ENCODE data around the gene ACTR8. TPM values are rescaled to one million over a fixed set of nuclear protein-coding genes. Genes with fewer than 3 reads are reported as not detected.
A peak's percentile ranks its signal among the peaks of the same experiment; 100 is the strongest.

Gene ACTR8
- total and polyA plus RNA-seq, 2 of the 13 experiments (the other 11 are each of a cell fraction or from before 2014, with no cell fraction given): 15.5 to 29.0 TPM

DNA sequence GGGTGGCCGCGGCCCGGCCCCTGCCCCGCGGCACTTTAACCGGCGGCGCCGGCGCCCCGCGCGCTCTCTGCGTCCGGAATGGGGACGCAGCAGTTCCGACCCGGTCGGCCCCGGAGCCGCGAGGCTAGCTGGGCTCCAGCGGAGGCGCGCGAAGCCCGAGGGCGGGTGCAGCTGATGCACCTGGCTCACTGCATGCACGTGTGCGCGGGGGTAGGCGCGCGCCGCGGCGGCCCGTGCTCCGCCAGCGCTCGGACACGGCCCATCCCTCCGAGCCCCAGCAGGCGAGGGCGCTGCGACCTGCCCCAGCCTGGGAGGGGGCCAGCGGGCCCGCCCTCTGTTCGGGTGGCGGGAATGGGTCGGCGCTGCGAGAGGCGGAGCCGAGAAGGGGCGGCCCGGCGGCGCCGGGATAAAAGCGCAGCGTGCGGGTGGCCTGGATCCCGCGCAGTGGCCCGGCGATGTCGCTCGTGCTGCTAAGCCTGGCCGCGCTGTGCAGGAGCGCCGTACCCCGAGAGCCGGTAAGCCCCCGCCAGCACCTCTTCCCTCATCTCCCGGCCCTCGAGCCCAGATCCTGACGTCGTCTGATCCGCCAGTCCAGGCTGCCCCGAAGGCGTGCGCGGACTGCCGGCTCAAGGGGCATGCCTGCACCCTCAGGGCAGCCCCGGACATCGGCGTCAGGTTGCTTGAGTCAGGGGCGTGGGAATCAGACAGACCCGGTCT lies 35.7 kb downstream of the ACTR8 start, which contains the start of the genes CHDH and IL17RB (continued):
- TF ChIP-seq ZBTB7A (CRISPR knock-in tag; IDR thresholded peaks at IDR 0.05) (no peak), ATF7 (IDR thresholded peaks at IDR 0.05) (no peak), ATF7 (CRISPR knock-in tag; IDR thresholded peaks at IDR 0.05) (peak; percentile 54; the same call in 1 of the 2 replicates), POGZ (CRISPR knock-in tag; IDR thresholded peaks at IDR 0.05) (peak; percentile 74), ZNF121 (CRISPR knock-in tag; IDR thresholded peaks at IDR 0.05) (peak; percentile 93), IRX3 (CRISPR knock-in tag; IDR thresholded peaks at IDR 0.05; ENCODE audit: borderline replicate concordance, low read depth) (peak; percentile 95), ZNF282 (IDR thresholded peaks at IDR 0.05; ENCODE audit: partially characterized antibody) (no peak), ZNF143 (CRISPR knock-in tag; IDR thresholded peaks at IDR 0.05) (no peak), IRF2 (CRISPR knock-in tag; IDR thresholded peaks at IDR 0.05) (no peak; the same call in 1 of the 2 replicates), ELF3 (CRISPR knock-in tag; IDR thresholded peaks at IDR 0.05) (peak; percentile 34; the same call in 1 of the 2 replicates)
- TF ChIP-seq, protein P1, sequence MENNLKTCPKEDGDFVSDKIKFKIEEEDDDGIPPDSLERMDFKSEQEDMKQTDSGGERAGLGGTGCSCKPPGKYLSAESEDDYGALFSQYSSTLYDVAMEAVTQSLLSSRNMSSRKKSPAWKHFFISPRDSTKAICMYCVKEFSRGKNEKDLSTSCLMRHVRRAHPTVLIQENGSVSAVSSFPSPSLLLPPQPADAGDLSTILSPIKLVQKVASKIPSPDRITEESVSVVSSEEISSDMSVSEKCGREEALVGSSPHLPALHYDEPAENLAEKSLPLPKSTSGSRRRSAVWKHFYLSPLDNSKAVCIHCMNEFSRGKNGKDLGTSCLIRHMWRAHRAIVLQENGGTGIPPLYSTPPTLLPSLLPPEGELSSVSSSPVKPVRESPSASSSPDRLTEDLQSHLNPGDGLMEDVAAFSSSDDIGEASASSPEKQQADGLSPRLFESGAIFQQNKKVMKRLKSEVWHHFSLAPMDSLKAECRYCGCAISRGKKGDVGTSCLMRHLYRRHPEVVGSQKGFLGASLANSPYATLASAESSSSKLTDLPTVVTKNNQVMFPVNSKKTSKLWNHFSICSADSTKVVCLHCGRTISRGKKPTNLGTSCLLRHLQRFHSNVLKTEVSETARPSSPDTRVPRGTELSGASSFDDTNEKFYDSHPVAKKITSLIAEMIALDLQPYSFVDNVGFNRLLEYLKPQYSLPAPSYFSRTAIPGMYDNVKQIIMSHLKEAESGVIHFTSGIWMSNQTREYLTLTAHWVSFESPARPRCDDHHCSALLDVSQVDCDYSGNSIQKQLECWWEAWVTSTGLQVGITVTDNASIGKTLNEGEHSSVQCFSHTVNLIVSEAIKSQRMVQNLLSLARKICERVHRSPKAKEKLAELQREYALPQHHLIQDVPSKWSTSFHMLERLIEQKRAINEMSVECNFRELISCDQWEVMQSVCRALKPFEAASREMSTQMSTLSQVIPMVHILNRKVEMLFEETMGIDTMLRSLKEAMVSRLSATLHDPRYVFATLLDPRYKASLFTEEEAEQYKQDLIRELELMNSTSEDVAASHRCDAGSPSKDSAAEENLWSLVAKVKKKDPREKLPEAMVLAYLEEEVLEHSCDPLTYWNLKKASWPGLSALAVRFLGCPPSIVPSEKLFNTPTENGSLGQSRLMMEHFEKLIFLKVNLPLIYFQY (CRISPR knock-in tag; IDR thresholded peaks at IDR 0.05; ENCODE audit: borderline replicate concordance): peak; percentile 98; the same call in 1 of the 2 replicates
- TF ChIP-seq, protein P2, sequence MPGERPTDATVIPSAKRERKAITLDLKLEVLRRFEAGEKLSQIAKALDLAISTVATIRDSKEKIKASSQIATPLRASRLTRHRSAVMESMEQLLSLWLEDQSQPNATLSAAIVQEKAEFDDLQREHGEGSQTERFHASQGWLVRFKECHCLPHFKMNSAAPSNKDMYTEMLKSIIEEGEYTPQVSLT (CRISPR knock-in tag; IDR thresholded peaks at IDR 0.05; ENCODE audit: borderline replicate concordance, low read depth): no peak
- TF ChIP-seq, protein P3, sequence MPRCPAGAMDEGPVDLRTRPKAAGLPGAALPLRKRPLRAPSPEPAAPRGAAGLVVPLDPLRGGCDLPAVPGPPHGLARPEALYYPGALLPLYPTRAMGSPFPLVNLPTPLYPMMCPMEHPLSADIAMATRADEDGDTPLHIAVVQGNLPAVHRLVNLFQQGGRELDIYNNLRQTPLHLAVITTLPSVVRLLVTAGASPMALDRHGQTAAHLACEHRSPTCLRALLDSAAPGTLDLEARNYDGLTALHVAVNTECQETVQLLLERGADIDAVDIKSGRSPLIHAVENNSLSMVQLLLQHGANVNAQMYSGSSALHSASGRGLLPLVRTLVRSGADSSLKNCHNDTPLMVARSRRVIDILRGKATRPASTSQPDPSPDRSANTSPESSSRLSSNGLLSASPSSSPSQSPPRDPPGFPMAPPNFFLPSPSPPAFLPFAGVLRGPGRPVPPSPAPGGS (CRISPR knock-in tag; IDR thresholded peaks at IDR 0.05): peak; percentile 88
- TF ChIP-seq, protein P4, sequence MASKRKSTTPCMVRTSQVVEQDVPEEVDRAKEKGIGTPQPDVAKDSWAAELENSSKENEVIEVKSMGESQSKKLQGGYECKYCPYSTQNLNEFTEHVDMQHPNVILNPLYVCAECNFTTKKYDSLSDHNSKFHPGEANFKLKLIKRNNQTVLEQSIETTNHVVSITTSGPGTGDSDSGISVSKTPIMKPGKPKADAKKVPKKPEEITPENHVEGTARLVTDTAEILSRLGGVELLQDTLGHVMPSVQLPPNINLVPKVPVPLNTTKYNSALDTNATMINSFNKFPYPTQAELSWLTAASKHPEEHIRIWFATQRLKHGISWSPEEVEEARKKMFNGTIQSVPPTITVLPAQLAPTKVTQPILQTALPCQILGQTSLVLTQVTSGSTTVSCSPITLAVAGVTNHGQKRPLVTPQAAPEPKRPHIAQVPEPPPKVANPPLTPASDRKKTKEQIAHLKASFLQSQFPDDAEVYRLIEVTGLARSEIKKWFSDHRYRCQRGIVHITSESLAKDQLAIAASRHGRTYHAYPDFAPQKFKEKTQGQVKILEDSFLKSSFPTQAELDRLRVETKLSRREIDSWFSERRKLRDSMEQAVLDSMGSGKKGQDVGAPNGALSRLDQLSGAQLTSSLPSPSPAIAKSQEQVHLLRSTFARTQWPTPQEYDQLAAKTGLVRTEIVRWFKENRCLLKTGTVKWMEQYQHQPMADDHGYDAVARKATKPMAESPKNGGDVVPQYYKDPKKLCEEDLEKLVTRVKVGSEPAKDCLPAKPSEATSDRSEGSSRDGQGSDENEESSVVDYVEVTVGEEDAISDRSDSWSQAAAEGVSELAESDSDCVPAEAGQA (IDR thresholded peaks at IDR 0.05; ENCODE audit: low read depth): no peak
- TF ChIP-seq, protein P4 (CRISPR knock-in tag; IDR thresholded peaks at IDR 0.05; ENCODE audit: borderline replicate concordance): no peak
- TF ChIP-seq, protein P5, sequence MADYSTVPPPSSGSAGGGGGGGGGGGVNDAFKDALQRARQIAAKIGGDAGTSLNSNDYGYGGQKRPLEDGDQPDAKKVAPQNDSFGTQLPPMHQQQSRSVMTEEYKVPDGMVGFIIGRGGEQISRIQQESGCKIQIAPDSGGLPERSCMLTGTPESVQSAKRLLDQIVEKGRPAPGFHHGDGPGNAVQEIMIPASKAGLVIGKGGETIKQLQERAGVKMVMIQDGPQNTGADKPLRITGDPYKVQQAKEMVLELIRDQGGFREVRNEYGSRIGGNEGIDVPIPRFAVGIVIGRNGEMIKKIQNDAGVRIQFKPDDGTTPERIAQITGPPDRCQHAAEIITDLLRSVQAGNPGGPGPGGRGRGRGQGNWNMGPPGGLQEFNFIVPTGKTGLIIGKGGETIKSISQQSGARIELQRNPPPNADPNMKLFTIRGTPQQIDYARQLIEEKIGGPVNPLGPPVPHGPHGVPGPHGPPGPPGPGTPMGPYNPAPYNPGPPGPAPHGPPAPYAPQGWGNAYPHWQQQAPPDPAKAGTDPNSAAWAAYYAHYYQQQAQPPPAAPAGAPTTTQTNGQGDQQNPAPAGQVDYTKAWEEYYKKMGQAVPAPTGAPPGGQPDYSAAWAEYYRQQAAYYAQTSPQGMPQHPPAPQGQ (CRISPR knock-in tag; IDR thresholded peaks at IDR 0.05; ENCODE audit: borderline replicate concordance): no peak

Data from HepG2 (cell line).